RWPE1 (cell line): ENCODE data around the gene GAB2.
A peak's percentile ranks its signal among the peaks of the same experiment; 100 is the strongest.

Experiments
- CTCF ChIA-PET: fragments of 350-600 bp; sonication (Branson Sonifier 250); formaldehyde crosslinking; extraction: SDS; loops from one replicate; lab custom pipeline; 2021; lab: Yijun Ruan, JAX
- POLR2A ChIA-PET: fragments of 400-600 bp; formaldehyde crosslinking; extraction: SDS; loops from one replicate; lab custom pipeline; 2020; ENCODE audit warnings: antibody characterized with exemption; ENCODE audit not compliant: low non-redundant PET; lab: Yijun Ruan, JAX
- DNase-seq: peaks from one replicate; pipeline ENCODE4 v3.0.0; 2012; ENCODE audit warnings: low spot score
- H3K27ac ChIP-seq: fragments of 450-650 bp; 2 replicates; pipeline ENCODE4 v1.5.1; 2017
- CTCF ChIP-seq: fragments of 450-650 bp; conservative IDR thresholded peaks from 2 replicates; pipeline ENCODE4 v1.5.1; 2017; ENCODE audit warnings: low read depth, mild to moderate bottlenecking

The GAB2 gene

GRCh38 chr11:78218707-78219492, 198.7 kb downstream of the GAB2 start:
- DNase-seq: no peak
- TF ChIP-seq CTCF: no peak
- H3K27ac ChIP-seq: no peak overlapping the region
- ChIA-PET CTCF (interaction anchor here (0.5 to 0.6 kb wide), 2 partner anchors 23 to 71 kb away, joined by 3 to 4 read pairs; no protein-coding TSS in a partner anchor), POLR2A (no interaction called here)

GRCh38 chr11:78217650-78218541, 199.7 kb downstream of the GAB2 start:
- CTCF ChIA-PET: no interaction called here

GRCh38 chr11:78216571-78217287, 200.9 kb downstream of the GAB2 start:
- peak; percentile 23 for DNase-seq
- no peak overlapping the region for H3K27ac ChIP-seq
- no peak for TF ChIP-seq CTCF
- ChIA-PET POLR2A (no interaction called here), CTCF (interaction anchor here (0.6 kb wide), 1 partner anchor 27 kb away, joined by 3 read pairs; no protein-coding TSS in a partner anchor)

More at GRCh38 chr11:78217650-78218541, 199.7 kb downstream of the GAB2 start:
- no peak for TF ChIP-seq CTCF
- POLR2A ChIA-PET: no interaction called here
- no peak for DNase-seq
- no peak overlapping the region for H3K27ac ChIP-seq

- CTCF ChIA-PET: no interaction called here
- POLR2A ChIA-PET: no interaction called here
- no peak overlapping the region for H3K27ac ChIP-seq
These were observed 201.6 kb downstream of the GAB2 start for GRCh38 chr11:78216021-78216420.

GRCh38 chr11:78214331-78215194, 203.1 kb downstream of the GAB2 start:
- TF ChIP-seq CTCF: no peak
- DNase-seq: no peak
- CTCF ChIA-PET: interaction anchor here (0.5 kb wide), 1 partner anchor 30 kb away, joined by 3 read pairs; no protein-coding TSS in a partner anchor
- no peak overlapping the region for H3K27ac ChIP-seq
- POLR2A ChIA-PET: interaction anchor here (0.6 kb wide), 1 partner anchor 202 kb away, joined by 9 read pairs; no protein-coding TSS in a partner anchor

More at GRCh38 chr11:78216021-78216420, 201.6 kb downstream of the GAB2 start:
- no peak for TF ChIP-seq CTCF
- no peak for DNase-seq
